WTC11 (cell line): ENCODE measurements around the gene BRD4. TPM values are rescaled to one million over a fixed set of nuclear protein-coding genes. Genes with fewer than 3 reads are reported as not detected.

Source experiments
- ATAC-seq: fragments of 200-7000 bp; cut with Tn5 transposase; 2 replicates; pipeline ENCODE4 v1.10.0; 2021; ENCODE audit warnings: mild to moderate bottlenecking, moderate library complexity
- CTCF ChIA-PET: fragments of 300-600 bp; sonication (Branson Sonifier 250); formaldehyde crosslinking; loops from one replicate; lab custom pipeline; 2021; ENCODE audit warnings: antibody characterized with exemption; lab: Charles Lee
- POLR2A ChIA-PET: fragments of 350-600 bp; sonication (Branson Sonifier 250); formaldehyde crosslinking; loops from one replicate; lab custom pipeline; 2021; ENCODE audit warnings: antibody characterized with exemption; lab: Charles Lee
- DNase-seq: peaks from one replicate; pipeline ENCODE4 v3.0.0; 2021; ENCODE audit warnings: low spot score
- H3K27ac Mint-ChIP-seq: 2 replicates; pipeline ENCODE4 v1.8.0; 2021; ENCODE audit warnings: mixed read lengths
- H3K27me3 Mint-ChIP-seq: 2 replicates; pipeline ENCODE4 v1.8.0; 2021; ENCODE audit warnings: low read depth, mild to moderate bottlenecking, moderate library complexity, mixed read lengths
- H3K36me3 Mint-ChIP-seq: 2 replicates; pipeline ENCODE4 v1.8.0; 2021; ENCODE audit warnings: mixed read lengths
- H3K4me1 Mint-ChIP-seq: 2 replicates; pipeline ENCODE4 v1.8.0; 2022; ENCODE audit warnings: mixed read lengths
- H3K4me3 Mint-ChIP-seq: 2 replicates; pipeline ENCODE4 v1.8.0; 2021; ENCODE audit warnings: mild to moderate bottlenecking, moderate library complexity, mixed read lengths
- H3K9me3 Mint-ChIP-seq: 2 replicates; pipeline ENCODE4 v1.8.0; 2021; ENCODE audit warnings: mixed read lengths
- E2F4 ChIP-seq: sonication (generic); formaldehyde crosslinking; IDR thresholded peaks from 2 replicates; pipeline ENCODE4 v1.8.1; 2022; ENCODE audit warnings: low read depth, mild to moderate bottlenecking, moderate library complexity, missing genetic modification reagents, borderline replicate concordance
- E2F5 ChIP-seq: sonication (generic); formaldehyde crosslinking; IDR thresholded peaks from 2 replicates; pipeline ENCODE4 v1.8.1; 2022; ENCODE audit warnings: mild to moderate bottlenecking, moderate library complexity, missing genetic modification reagents
- ETV6 ChIP-seq: sonication (generic); formaldehyde crosslinking; IDR thresholded peaks from 2 replicates; pipeline ENCODE4 v1.8.1; 2022; ENCODE audit warnings: mild to moderate bottlenecking, missing genetic modification reagents
- FOXP1 ChIP-seq: sonication (generic); formaldehyde crosslinking; IDR thresholded peaks from 2 replicates; pipeline ENCODE4 v1.8.0; 2022; ENCODE audit warnings: missing genetic modification reagents, mild to moderate bottlenecking, moderate library complexity, borderline replicate concordance
- GTF2I ChIP-seq: fragments of 250-450 bp; sonication (Bioruptor Pico); conservative IDR thresholded peaks from 2 replicates; pipeline ENCODE4 v1.4.0; 2021; ENCODE audit warnings: mild to moderate bottlenecking
- HMGA2 ChIP-seq: fragments of 250-450 bp; sonication (Bioruptor Pico); IDR thresholded peaks from 2 replicates; pipeline ENCODE4 v1.4.0; 2021; ENCODE audit warnings: mild to moderate bottlenecking, moderate library complexity
- MYBL2 ChIP-seq: sonication (generic); formaldehyde crosslinking; IDR thresholded peaks from 2 replicates; pipeline ENCODE4 v1.8.1; 2023; ENCODE audit warnings: mild to moderate bottlenecking, moderate library complexity, missing genetic modification reagents
- NFE2L1 ChIP-seq: sonication (generic); formaldehyde crosslinking; IDR thresholded peaks from 2 replicates; pipeline ENCODE4 v1.8.1; 2023; ENCODE audit warnings: missing genetic modification reagents
- NR3C1 ChIP-seq: sonication (generic); formaldehyde crosslinking; conservative IDR thresholded peaks from 2 replicates; pipeline ENCODE4 v1.8.1; 2023; ENCODE audit warnings: low read depth, mild to moderate bottlenecking, missing genetic modification reagents
- PRRX2 ChIP-seq: fragments of 250-450 bp; sonication (Bioruptor Pico); IDR thresholded peaks from 2 replicates; pipeline ENCODE4 v1.8.0; 2021; ENCODE audit warnings: mild to moderate bottlenecking
- SP1 ChIP-seq: sonication (generic); formaldehyde crosslinking; conservative IDR thresholded peaks from 2 replicates; pipeline ENCODE4 v1.8.1; 2022; ENCODE audit warnings: missing genetic modification reagents
- TEAD1 ChIP-seq: sonication (generic); formaldehyde crosslinking; IDR thresholded peaks from 2 replicates; pipeline ENCODE4 v1.8.0; 2022; ENCODE audit warnings: mild to moderate bottlenecking, missing genetic modification reagents
- ZNF281 ChIP-seq: sonication (generic); formaldehyde crosslinking; IDR thresholded peaks from 2 replicates; pipeline ENCODE4 v1.8.0; 2023; ENCODE audit warnings: mild to moderate bottlenecking, missing genetic modification reagents
- total RNA-seq: library from RNA; stranded (reverse); gene quantifications from 3 replicates; pipeline ENCODE4 v1.2.3, GENCODE V29; 2021
- TF ChIP-seq, protein P1 (sequence below): sonication (generic); formaldehyde crosslinking; IDR thresholded peaks from 2 replicates; pipeline ENCODE4 v1.8.1; 2023; ENCODE audit warnings: mild to moderate bottlenecking, missing genetic modification reagents, moderate library complexity
- TF ChIP-seq, protein P2 (sequence below): fragments of 250-450 bp; sonication (Bioruptor Pico); IDR thresholded peaks from 2 replicates; pipeline ENCODE4 v1.8.0; 2021; ENCODE audit warnings: mild to moderate bottlenecking
- TF ChIP-seq, protein P3 (sequence below): fragments of 250-450 bp; sonication (Bioruptor Pico); IDR thresholded peaks from 2 replicates; pipeline ENCODE4 v1.9.0; 2021; ENCODE audit warnings: mild to moderate bottlenecking, borderline replicate concordance

The BRD4 gene
- total RNA-seq, 1 experiment from 2014 or later = 128 TPM

- CTCF ChIA-PET = interaction anchor here (0.8 to 2.0 kb wide), 9 partner anchors 9 to 132 kb away, joined by 3 to 10 read pairs (median 4); partner anchors contain the start of gene EPHX3
- H3K4me3 Mint-ChIP-seq = peak overlapping the region; percentile 74
- DNase-seq (no peak), ATAC-seq (no peak; the same call in 1 of the 2 replicates)
- H3K4me1 Mint-ChIP-seq = peaks cover 11% of the 10 kb centered on the region
- peaks cover 4% of the 10 kb centered on the region; the same call in 1 of the 2 replicates for H3K27me3 Mint-ChIP-seq
- POLR2A ChIA-PET = interaction anchor here (0.6 to 1.0 kb wide), 3 partner anchors 9 to 221 kb away, joined by 3 read pairs; partner anchors contain the start of gene AKAP8L
- no peak overlapping the region for H3K27ac Mint-ChIP-seq
- H3K9me3 Mint-ChIP-seq = no peaks in the 10 kb centered on the region
- TF ChIP-seq E2F5 (peak; percentile 77; the same call in 1 of the 2 replicates), E2F4 (CRISPR knock-in tag) (no peak), PRRX2 (CRISPR knock-in tag) (0 out of 2 replicates have a peak, but pooled peaks have one; percentile 53), TEAD1 (CRISPR knock-in tag) (no peak), MYBL2 (CRISPR knock-in tag) (0 out of 2 replicates have a peak, but pooled peaks have one; percentile 32)
- TF ChIP-seq, protein P1, sequence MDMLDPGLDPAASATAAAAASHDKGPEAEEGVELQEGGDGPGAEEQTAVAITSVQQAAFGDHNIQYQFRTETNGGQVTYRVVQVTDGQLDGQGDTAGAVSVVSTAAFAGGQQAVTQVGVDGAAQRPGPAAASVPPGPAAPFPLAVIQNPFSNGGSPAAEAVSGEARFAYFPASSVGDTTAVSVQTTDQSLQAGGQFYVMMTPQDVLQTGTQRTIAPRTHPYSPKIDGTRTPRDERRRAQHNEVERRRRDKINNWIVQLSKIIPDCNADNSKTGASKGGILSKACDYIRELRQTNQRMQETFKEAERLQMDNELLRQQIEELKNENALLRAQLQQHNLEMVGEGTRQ (CRISPR knock-in tag) = no peak
- TF ChIP-seq, protein P2, sequence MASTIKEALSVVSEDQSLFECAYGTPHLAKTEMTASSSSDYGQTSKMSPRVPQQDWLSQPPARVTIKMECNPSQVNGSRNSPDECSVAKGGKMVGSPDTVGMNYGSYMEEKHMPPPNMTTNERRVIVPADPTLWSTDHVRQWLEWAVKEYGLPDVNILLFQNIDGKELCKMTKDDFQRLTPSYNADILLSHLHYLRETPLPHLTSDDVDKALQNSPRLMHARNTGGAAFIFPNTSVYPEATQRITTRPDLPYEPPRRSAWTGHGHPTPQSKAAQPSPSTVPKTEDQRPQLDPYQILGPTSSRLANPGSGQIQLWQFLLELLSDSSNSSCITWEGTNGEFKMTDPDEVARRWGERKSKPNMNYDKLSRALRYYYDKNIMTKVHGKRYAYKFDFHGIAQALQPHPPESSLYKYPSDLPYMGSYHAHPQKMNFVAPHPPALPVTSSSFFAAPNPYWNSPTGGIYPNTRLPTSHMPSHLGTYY = 0 out of 2 replicates have a peak, but pooled peaks have one; percentile 11
- peaks cover 6% of the 10 kb centered on the region; the same call in 1 of the 2 replicates for H3K36me3 Mint-ChIP-seq
Observed at GRCh38 chr19:15223649-15224361, 108.5 kb downstream of the BRD4 start.

DNA sequence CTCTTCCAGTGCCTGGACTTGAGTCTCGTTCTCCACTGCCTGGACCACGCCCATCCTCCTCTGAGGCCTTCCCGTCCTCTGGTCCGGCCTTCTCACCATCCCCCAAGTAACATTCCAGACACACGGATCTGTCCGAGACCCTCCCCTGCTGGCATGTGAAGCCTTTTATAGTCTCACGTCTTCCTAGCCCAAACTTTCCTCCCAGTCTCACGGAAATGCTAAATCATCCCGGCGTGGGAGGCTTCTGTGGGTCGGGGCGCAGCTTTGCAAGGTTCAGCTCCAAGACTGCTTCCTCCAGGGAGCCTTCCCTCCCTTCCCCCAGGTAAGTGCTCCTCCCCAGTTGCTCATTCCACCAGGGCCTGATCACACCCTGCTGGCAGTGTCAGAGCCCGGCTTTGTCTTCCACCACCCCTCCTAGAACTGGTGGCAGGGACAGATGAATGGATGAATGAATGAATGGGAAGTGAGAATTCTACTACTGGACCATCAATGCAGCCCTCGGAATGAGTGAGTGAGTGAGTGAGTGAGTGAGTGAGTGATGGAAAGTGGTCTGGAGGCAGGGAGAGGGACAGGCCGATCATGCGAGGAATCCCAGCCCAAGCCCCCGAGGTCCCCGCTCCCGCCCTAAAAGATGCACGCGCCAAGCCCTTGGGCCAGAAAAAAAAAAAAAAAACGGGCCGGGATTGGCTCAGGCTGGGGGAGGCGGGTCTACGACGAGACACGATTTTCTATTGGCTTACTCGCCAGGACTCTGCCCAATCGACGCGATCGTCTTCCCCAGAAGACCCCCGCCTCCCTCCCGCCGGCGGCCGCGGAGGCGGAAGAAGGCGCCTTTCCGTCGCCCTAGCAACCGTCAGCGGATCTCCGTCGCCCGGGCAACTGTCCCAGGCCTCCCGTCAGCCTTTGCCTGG lies 109.3 kb downstream of the BRD4 start:
- peaks cover 4% of the 10 kb centered on the region; the same call in 1 of the 2 replicates for H3K27me3 Mint-ChIP-seq
- ATAC-seq (peak; percentile 90), DNase-seq (peak; percentile 96)
- POLR2A ChIA-PET = interaction anchor here (0.6 kb wide), 2 partner anchors 27 to 220 kb away, joined by 3 read pairs; no protein-coding TSS in a partner anchor
- peak overlapping the region; percentile 92 for H3K27ac Mint-ChIP-seq
- H3K4me3 Mint-ChIP-seq = peak overlapping the region; percentile 74
- CTCF ChIA-PET = interaction anchor here (0.5 to 2.0 kb wide), 13 partner anchors 8 to 333 kb away, joined by 3 to 10 read pairs (median 4); partner anchors contain the start of genes EPHX3 and NOTCH3
- H3K36me3 Mint-ChIP-seq = peaks cover 6% of the 10 kb centered on the region; the same call in 1 of the 2 replicates
- H3K4me1 Mint-ChIP-seq = peaks cover 11% of the 10 kb centered on the region
- no peaks in the 10 kb centered on the region for H3K9me3 Mint-ChIP-seq
- 0 out of 2 replicates have a peak, but pooled peaks have one; percentile 9 for TF ChIP-seq GTF2I (CRISPR knock-in tag)
- TF ChIP-seq HMGA2 (CRISPR knock-in tag) = no peak
- TF ChIP-seq NFE2L1 (CRISPR knock-in tag) = no peak
- peak; percentile 55; the same call in 1 of the 2 replicates for TF ChIP-seq ETV6
- no peak for TF ChIP-seq NR3C1
- peak; percentile 53; the same call in 1 of the 2 replicates for TF ChIP-seq SP1 (CRISPR knock-in tag)
- TF ChIP-seq FOXP1 (CRISPR knock-in tag) = 0 out of 2 replicates have a peak, but pooled peaks have one; percentile 45
- TF ChIP-seq, protein P3, sequence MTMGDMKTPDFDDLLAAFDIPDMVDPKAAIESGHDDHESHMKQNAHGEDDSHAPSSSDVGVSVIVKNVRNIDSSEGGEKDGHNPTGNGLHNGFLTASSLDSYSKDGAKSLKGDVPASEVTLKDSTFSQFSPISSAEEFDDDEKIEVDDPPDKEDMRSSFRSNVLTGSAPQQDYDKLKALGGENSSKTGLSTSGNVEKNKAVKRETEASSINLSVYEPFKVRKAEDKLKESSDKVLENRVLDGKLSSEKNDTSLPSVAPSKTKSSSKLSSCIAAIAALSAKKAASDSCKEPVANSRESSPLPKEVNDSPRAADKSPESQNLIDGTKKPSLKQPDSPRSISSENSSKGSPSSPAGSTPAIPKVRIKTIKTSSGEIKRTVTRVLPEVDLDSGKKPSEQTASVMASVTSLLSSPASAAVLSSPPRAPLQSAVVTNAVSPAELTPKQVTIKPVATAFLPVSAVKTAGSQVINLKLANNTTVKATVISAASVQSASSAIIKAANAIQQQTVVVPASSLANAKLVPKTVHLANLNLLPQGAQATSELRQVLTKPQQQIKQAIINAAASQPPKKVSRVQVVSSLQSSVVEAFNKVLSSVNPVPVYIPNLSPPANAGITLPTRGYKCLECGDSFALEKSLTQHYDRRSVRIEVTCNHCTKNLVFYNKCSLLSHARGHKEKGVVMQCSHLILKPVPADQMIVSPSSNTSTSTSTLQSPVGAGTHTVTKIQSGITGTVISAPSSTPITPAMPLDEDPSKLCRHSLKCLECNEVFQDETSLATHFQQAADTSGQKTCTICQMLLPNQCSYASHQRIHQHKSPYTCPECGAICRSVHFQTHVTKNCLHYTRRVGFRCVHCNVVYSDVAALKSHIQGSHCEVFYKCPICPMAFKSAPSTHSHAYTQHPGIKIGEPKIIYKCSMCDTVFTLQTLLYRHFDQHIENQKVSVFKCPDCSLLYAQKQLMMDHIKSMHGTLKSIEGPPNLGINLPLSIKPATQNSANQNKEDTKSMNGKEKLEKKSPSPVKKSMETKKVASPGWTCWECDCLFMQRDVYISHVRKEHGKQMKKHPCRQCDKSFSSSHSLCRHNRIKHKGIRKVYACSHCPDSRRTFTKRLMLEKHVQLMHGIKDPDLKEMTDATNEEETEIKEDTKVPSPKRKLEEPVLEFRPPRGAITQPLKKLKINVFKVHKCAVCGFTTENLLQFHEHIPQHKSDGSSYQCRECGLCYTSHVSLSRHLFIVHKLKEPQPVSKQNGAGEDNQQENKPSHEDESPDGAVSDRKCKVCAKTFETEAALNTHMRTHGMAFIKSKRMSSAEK = no peak
- TF ChIP-seq ZNF281 = peak; percentile 64; the same call in 1 of the 2 replicates
